Bone marrow (tissue), 2 donors: ENCODE data around the gene KCNQ2.

Source experiments
- DNase-seq, 2 donors: peaks; one replicate each; lab custom pipeline; 2025; lab: John Stamatoyannopoulos, UW

The KCNQ2 gene

DNA sequence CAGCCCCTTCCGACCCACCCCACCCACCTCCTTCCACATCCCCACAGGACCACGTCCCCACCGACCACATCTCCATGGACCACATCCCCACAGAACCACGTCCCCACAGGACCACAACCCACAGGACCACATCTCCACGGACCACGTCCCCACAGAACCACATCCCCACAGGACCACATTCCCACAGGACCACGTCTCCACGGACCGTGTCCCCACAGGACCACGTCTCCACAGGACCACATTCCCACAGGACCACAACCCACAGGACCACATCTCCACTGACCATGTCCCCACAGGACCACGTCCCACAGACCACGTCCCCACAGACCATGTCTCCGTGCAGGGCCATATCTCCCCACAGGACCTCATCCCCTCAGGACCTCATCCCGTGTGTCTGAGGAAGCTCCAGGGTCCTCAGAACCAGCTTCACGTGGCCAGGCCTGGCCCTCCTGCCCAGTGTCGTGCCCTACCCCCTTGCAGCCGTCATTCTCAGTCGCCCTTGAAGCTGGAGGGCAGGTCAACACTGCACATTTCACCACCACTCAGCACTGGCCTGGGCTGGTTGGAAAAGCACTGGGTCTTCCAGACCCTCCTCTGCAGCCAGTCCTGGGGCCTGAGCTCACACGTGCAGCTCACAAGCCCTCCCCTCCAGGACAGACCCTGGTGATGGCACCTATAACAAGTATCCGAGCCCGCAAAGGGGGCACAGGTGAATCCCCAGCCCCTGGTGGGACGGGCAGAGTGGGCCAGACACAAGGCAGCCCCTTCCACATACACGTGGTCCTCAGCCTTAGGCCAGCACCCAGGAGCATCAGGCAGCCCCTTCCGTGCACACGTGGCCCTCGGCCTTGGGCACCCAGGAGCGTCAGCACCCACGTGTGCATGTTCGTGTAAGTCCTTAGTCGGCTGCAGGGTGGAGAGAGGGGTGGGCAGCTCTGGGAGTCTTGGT lies 115.2 kb downstream of the KCNQ2 start:
- DNase-seq: no peak

DNA sequence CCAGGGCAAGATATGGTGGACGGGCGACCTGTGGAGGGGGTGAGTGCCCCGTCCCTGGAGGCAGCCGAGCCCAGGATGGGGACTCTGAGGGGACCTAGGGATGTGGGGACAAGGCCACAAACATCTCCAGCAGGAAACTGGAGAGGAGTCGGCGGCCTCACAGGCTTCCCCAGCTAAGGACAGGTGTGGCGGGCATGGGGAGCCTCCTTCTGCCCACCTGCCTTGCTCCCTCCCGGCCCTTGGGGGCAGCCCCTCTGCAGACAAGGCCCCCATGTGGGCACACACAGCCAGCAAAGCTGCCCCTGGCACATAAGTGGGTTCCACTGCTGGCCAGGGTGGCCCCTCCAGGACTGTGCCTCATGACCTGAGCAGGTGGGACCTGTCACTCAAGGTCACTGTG lies 115.9 kb downstream of the KCNQ2 start:
- no peak for DNase-seq

DNA sequence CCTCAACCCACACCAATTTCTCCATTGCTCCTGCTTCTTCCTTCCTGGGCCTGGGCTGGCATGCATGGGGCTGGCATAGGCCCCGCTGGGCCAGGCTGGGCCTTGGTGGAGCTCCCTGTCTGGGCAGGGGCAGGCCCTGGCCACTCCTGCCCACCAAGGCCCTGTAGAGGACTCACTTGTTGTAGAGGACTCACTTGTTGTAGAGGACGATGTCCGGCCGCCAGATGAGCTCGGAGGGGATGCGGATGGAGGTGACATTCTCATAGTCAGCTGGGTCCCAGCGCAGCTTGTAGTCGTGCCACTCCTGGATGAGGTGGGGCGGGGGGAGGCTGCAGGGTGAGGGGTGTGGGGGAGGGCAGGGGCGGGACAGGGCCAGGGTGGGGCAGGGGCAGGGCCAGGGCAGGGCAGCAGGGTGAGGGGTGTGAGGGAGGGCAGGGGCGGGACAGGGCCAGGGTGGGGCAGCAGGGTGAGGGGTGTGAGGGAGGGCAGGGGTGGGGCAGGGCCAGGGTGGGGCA lies 116.6 kb downstream of the KCNQ2 start:
- no peak for DNase-seq

DNA sequence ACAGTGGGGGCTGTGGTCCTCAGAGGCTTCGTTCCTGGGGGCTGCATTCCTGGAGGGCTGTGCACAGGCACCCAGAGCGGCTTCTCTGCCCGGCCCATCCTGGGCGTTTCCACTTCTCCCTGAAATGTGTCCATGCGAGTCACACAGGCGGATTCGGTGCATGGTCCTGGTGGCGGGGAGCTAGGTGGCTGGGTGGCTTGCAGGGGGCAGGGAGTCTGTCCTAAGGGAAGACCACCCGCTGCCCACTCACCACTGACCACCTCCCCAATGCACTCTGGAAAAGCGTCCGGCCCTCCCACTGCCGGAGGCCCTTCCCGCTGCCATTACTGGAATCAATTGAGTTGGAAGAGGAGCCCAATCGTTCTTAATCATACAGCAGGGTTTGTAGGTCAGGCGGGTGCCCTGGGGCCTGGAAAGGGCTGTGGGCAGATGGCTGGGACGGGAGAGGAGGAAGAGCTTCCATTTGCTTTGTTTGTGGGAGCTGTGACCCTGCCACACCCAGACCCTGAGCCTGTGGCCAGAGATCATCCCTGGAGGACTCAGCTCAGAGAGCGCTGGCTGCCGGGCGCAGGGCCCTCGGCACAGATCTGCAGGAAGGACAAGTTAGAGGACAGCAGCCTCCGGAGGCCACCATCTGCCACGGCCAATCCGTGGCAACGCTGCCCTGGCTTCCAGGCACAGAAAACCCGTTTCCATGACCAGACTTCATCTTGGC lies 117.7 kb downstream of the KCNQ2 start:
- DNase-seq: no peak

DNA sequence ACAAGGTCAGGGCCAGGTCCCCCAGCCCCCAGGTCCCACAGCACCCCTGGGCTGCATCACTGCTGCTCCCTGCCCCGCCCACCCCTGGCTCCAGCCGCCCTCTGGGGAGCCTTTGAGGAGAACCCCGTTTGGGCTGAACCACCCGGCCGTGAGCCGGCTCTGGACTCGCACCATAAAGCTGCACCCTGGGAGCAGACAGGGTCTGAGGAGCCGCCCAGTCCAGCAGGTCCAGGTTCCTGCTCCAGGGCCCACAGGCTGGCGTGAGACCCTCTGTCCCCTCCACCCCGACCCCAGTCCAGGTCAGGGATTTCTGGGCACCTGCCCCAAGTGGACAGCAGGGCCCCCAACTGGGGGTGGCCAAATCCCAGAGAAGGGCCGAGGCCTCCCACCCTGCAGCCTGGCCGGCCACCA lies 119.6 kb downstream of the KCNQ2 start:
- DNase-seq: no peak

DNA sequence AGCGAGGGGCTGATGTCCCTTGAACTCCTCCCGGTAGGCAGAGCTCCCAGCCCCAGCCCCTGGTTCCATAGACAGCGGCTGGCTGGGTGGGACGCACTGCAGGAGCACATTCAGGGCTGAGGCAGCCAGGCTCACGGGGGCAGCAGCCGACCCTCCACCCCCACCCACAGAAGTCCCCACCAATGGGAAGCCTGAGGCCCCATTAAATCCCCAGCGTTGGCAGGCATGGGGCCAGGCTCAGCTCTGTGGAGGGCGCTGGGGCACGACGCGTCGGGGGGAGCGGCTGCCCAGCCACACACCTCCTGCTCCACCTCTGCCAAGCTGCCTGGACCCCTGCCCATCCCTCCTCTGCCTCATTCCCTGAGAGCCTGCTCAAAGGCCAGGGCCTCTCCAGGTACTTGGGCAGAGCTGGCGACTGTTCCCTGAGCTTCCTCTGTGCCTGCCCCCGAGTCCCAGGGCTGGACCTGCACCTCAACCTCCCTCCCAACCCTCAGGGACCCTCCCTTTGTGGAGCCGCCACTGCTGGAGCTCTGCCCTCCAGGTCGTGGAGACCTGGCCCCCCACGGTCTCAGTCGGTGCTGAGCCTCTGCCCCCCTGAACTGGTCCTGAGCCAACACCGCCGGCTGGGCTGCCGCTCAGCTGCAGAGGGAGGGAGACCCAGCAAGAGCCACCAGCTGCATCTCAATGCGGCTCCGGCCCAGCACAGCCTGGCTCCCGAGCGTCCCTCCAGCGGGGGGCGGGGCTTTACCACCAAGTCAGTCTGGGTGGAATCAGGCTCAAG lies 120.5 kb downstream of the KCNQ2 start:
- no peak for DNase-seq

DNA sequence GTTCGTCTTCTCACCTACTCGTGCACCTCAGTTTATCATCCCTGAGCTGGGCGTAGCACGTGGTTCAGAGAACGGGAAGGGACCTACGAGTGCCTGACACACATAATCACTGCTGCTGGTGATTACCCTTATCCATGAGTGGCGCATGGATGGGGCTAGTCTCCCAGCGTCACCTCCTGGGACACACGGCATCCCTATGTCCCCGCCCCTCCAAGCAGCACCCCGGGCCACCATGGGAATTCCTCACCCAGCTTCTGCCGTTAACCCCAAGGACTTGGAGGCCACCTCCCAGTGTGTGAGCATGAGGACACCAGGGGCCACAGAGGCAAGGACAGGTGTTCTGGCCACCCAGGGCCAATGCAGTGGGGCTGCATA lies 121.1 kb downstream of the KCNQ2 start:
- DNase-seq: no peak

DNA sequence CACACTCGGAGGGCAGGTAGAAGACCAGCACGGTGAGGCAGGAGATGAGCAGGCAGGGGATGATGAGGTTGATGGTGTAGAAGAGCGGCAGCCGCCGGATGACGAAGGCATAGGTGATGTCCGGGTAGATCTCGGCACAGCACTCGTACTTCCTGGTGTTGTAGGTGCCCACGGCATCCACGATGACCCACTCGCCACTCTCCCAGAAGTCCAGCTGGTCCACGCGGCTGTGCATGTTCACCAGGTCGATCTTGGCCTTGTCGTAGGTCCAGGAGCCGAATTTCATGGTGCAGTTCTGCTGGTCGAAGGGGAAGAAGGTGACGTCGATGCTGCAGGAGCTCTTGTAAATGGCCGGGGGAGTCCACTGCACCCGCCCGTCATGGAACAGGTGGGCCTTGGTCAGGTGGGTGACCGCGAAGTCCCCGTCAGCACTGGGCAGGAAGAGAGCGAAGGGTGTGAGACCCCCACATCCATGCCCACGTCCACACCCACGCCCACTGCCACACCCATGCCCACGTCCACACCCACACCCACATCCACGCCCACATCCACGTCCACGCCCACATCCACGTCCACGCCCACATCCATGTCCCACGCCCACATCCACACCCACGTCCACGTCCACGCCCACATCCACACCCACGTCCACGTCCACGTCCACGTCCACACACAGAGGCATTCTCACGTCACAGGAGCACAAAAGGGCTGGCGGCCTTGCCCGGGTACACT lies 121.7 kb downstream of the KCNQ2 start:
- no peak for DNase-seq
